GM12878 (cell line): Measurements from ENCODE around the gene WSCD1. TPM values are rescaled to one million over a fixed set of nuclear protein-coding genes. Genes with fewer than 3 reads are reported as not detected.

ENCODE experiments used
- ATAC-seq: fragments of 200-7000 bp; cut with Tn5 transposase; 3 replicates; pipeline ENCODE4 v1.9.1; 2020; ENCODE audit warnings: mild to moderate bottlenecking, moderate library complexity
- BruUV-seq: library from RNA; stranded (reverse); fragments of 400-500 nt; replicated peaks from 2 replicates; lab custom pipeline; 2021; lab: Mats Ljungman, UMichigan
- CTCF ChIA-PET: fragments of 300-600 bp; sonication (Branson Sonifier 250); formaldehyde crosslinking; extraction: SDS; loops from one replicate; lab custom pipeline; 2021; ENCODE audit warnings: inconsistent platforms; lab: Yijun Ruan, JAX
- POLR2A ChIA-PET: fragments of 350-600 bp; formaldehyde crosslinking; extraction: SDS; loops from one replicate; lab custom pipeline; 2021; ENCODE audit warnings: inconsistent platforms; lab: Charles Lee
- RAD21 ChIA-PET: fragments of 300-600 bp; sonication (Branson Sonifier 250); formaldehyde crosslinking; loops from one replicate; lab custom pipeline; 2023; ENCODE audit warnings: antibody characterized with exemption; ENCODE audit not compliant: unreplicated experiment; lab: Charles Lee
- SMC1A ChIA-PET: fragments of 300-600 bp; sonication (Branson Sonifier 250); formaldehyde crosslinking; loops from one replicate; lab custom pipeline; 2023; ENCODE audit not compliant: unreplicated experiment, uncharacterized antibody; lab: Charles Lee
- DNase-seq: peaks from one replicate; pipeline ENCODE4 v3.0.0-alpha.2; 2011; ENCODE audit warnings: low read depth, low spot score
- FAIRE-seq: peaks from 3 replicates; lab custom pipeline; 2011; peaks lifted over from hg19 to GRCh38; lab: Jason Lieb, UNC
- H2AFZ ChIP-seq: 2 replicates; pipeline ENCODE4 v1.6.0; 2011; ENCODE audit warnings: low read depth, low read length, control low read depth; ENCODE audit not compliant: control insufficient read depth
- H3K27ac ChIP-seq: 2 replicates; pipeline ENCODE4 v1.5.1; 2011; ENCODE audit warnings: control low read depth; ENCODE audit not compliant: control insufficient read depth, insufficient read depth
- H3K27me3 ChIP-seq, 2 experiments: replicated peaks in 1 of 2; 2 replicates each; pipeline versions ENCODE4 v1.6.0 to v1.6.1; 2011; ENCODE audit warnings: low read length in 1 of 2; ENCODE audit not compliant: control insufficient read depth in 2 of 2, insufficient read depth in 2 of 2
- H3K36me3 ChIP-seq, 2 experiments: 2 replicates each; pipeline ENCODE4 v1.5.1; 2011; ENCODE audit warnings: low read length in 1 of 2; ENCODE audit not compliant: control insufficient read depth in 2 of 2, insufficient read depth in 2 of 2
- H3K4me1 ChIP-seq: 2 replicates; pipeline ENCODE4 v1.6.1; 2011; ENCODE audit warnings: mild to moderate bottlenecking, low read length, moderate library complexity, mixed read lengths; ENCODE audit not compliant: control insufficient read depth, insufficient read depth
- H3K4me2 ChIP-seq: 2 replicates; pipeline ENCODE4 v1.6.0; 2011; ENCODE audit warnings: control low read depth; ENCODE audit not compliant: control insufficient read depth, insufficient read depth
- H3K4me3 ChIP-seq: fragments of 200-600 bp; sonication (generic); 2 replicates; pipeline ENCODE4 v1.5.1; 2016
- H3K79me2 ChIP-seq: 2 replicates; pipeline ENCODE4 v1.6.0; 2011; ENCODE audit warnings: low read length; ENCODE audit not compliant: control insufficient read depth, insufficient read depth
- H3K9ac ChIP-seq: 2 replicates; pipeline ENCODE4 v1.8.0; 2011; ENCODE audit warnings: low read length, control low read depth, mixed read lengths; ENCODE audit not compliant: control insufficient read depth, insufficient read depth
- H3K9me3 ChIP-seq: replicated peaks from 3 replicates; pipeline ENCODE4 v1.5.1; 2011; ENCODE audit warnings: mild to moderate bottlenecking, low read length; ENCODE audit not compliant: control insufficient read depth, insufficient read depth
- H4K20me1 ChIP-seq: 2 replicates; pipeline ENCODE4 v1.6.0; 2011; ENCODE audit not compliant: control insufficient read depth, insufficient read depth
- EP300 ChIP-seq, 2 experiments: fragments of 150-350 bp in 1 of 2; IDR thresholded peaks; 2 replicates each; pipeline ENCODE4 v1.6.1; 2011 to 2012; ENCODE audit warnings: low read depth in 2 of 2, low read length in 2 of 2, borderline replicate concordance in 1 of 2, improper control_type of control experiment in 1 of 2, inconsistent platforms in 1 of 2; ENCODE audit not compliant: control insufficient read depth in 1 of 2
- ESRRA ChIP-seq: IDR thresholded peaks from 2 replicates; pipeline ENCODE4 v1.6.1; 2012; ENCODE audit warnings: mild to moderate bottlenecking, low read length, improper control_type of control experiment
- HDAC6 ChIP-seq: fragments of 200-600 bp; sonication (generic); IDR thresholded peaks from one replicate; pipeline ENCODE4 v1.8.0; 2017; ENCODE audit warnings: antibody characterized with exemption; ENCODE audit not compliant: unreplicated experiment
- IKZF2 ChIP-seq, 2 experiments: fragments of 450-650 bp; IDR thresholded peaks; 2 replicates each; pipeline ENCODE4 v1.6.1; 2017; ENCODE audit warnings: mild to moderate bottlenecking in 2 of 2, moderate library complexity in 2 of 2
- NFYA ChIP-seq: IDR thresholded peaks from 2 replicates; pipeline ENCODE4 v1.6.1; 2011; ENCODE audit warnings: low read depth, mild to moderate bottlenecking, low read length, improper control_type of control experiment, borderline replicate concordance
- PKNOX1 ChIP-seq: fragments of 450-650 bp; IDR thresholded peaks from 2 replicates; pipeline ENCODE4 v1.6.1; 2016; ENCODE audit warnings: mild to moderate bottlenecking
- RBBP5 ChIP-seq: fragments of 200-600 bp; sonication (generic); conservative IDR thresholded peaks from 2 replicates; pipeline ENCODE4 v1.6.1; 2016
- RCOR1 ChIP-seq: conservative IDR thresholded peaks from 2 replicates; pipeline ENCODE4 v1.6.1; 2012; ENCODE audit warnings: low read depth, low read length, improper control_type of control experiment
- TCF12 ChIP-seq: IDR thresholded peaks from 2 replicates; pipeline ENCODE4 v1.6.1; 2011; ENCODE audit warnings: low read depth, mild to moderate bottlenecking, low read length
- USF2 ChIP-seq: IDR thresholded peaks from 2 replicates; pipeline ENCODE4 v1.6.1; 2011; ENCODE audit warnings: low read depth, low read length, improper control_type of control experiment, borderline replicate concordance
- WGBS: methylation state at CpG from one replicate; pipeline ENCODE4 v1.1.6; 2016; ENCODE audit warnings: low lambda C conversion rate; ENCODE audit not compliant: insufficient replicate concordance, insufficient coverage; ENCODE audit errors: missing lambda C conversion rate; 5-methylcytosine and 5-hydroxymethylcytosine counted together
- in situ Hi-C: fragments of 300-500 bp; cut with MboI; formaldehyde crosslinking; loops from 9 replicates; pipeline ENCODE4 v1.14.3; 2018; ENCODE audit warnings: mixed read lengths
- intact Hi-C: fragments of 100-400 bp; cut with micrococcal nuclease; formaldehyde crosslinking; loops from one replicate; pipeline ENCODE4 v1.14.2; 2022; ENCODE audit not compliant: unreplicated experiment
- polyA plus RNA-seq, 11 experiments: library from polyadenylated mRNA; depleted of rRNA in 4 of 11; unstranded in 6 of 11; stranded (reverse) in 5 of 11; fragments of >200 nt; fragmentation: Nextera tagmentation in 4 of 11; fragmentation: Illumina TruSeq in 1 of 11; extraction: Ambion mirVana in 4 of 11; extraction: Trizol in 1 of 11; gene quantifications; 1 replicate in 1 of 11; 2 replicates in 10 of 11; pipeline versions ENCODE4 v1.2.1 to v1.2.3, GENCODE V29; 2011 to 2016; ENCODE audit warnings: inconsistent platforms in 2 of 11, missing spikeins in 2 of 11, low read depth in 1 of 11
- total RNA-seq, 4 experiments: library from RNA; depleted of rRNA in 3 of 4; stranded (reverse); fragments of >200 nt in 3 of 4; fragmentation: Illumina TruSeq in 1 of 4; extraction: Trizol in 1 of 4; gene quantifications; 2 replicates each; pipeline versions ENCODE4 v1.2.1 to v1.2.3, GENCODE V29; 2013 to 2021

WSCD1 gene
- total and polyA plus RNA-seq, 10 of the 15 experiments (the other 5 are each of a cell fraction or from before 2014, with no cell fraction given): 0.01 to 0.16 TPM; not detected in 8

GRCh38 chr17:6085812-6086211, 15.6 kb downstream of the WSCD1 start:
- no peaks in the 10 kb centered on the region for H3K79me2 ChIP-seq
- RAD21 ChIA-PET: no interaction called here
- intact Hi-C loops (no loop called here), in situ Hi-C loops (no loop called here)
- H3K9me3 ChIP-seq: no peaks in the 10 kb centered on the region
- no TSS peak for BruUV-seq
- H3K4me3 ChIP-seq: no peak overlapping the region
- SMC1A ChIA-PET: no interaction called here
- POLR2A ChIA-PET: no interaction called here
- H3K9ac ChIP-seq: no peak overlapping the region
- no peak for TF ChIP-seq NFYA
- no peak for TF ChIP-seq ESRRA
- TF ChIP-seq USF2: no peak
- TF ChIP-seq EP300 (IDR thresholded peaks at IDR 0.05; ENCODE audit: borderline replicate concordance in 1 of 2, control insufficient read depth in 1 of 2, low read depth in 2 of 2, low read length in 2 of 2): no peak
- TF ChIP-seq IKZF2 (IDR thresholded peaks at IDR 0.05): no peak
- no peak for TF ChIP-seq HDAC6
- TF ChIP-seq RCOR1: no peak
- TF ChIP-seq PKNOX1: no peak
- TF ChIP-seq RBBP5: no peak
- no peak for TF ChIP-seq TCF12
- no peaks in the 10 kb centered on the region for H3K36me3 ChIP-seq
- H3K4me2 ChIP-seq: no peak overlapping the region
- H2AFZ ChIP-seq: no peak overlapping the region
- no peaks in the 10 kb centered on the region for H4K20me1 ChIP-seq
- H3K27ac ChIP-seq: no peak overlapping the region
- CTCF ChIA-PET: no interaction called here
- no peaks in the 10 kb centered on the region; a peak in 2 of 4 replicates for H3K27me3 ChIP-seq
- WGBS: 30% methylated on average over 9 of the region's 9 CpGs
- ATAC-seq (no peak), FAIRE-seq (no peak), DNase-seq (no peak)
- H3K4me1 ChIP-seq: no peaks in the 10 kb centered on the region
